ENCODE data around the gene AURKAIP1. TPM values are rescaled to one million over a fixed set of nuclear protein-coding genes. Genes with fewer than 3 reads are reported as not detected.
A peak's percentile ranks its signal among the peaks of the same experiment; 100 is the strongest.

Gene AURKAIP1
- total and polyA plus RNA-seq, 2 of the 4 experiments (the other 2 are of a cell fraction), result 45.7 to 107 TPM

GRCh38 chr1:1354271-1355247, 20.4 kb downstream of the AURKAIP1 start:
- no peak overlapping the region for H2BK20ac ChIP-seq (ENCODE audit: low read depth, low read length)
- H3K4me3 ChIP-seq (ENCODE audit: insufficient read depth, low read depth, low read length), result no peak overlapping the region; the same call in 1 of the 2 replicates
- POLR2A ChIA-PET (ENCODE audit: unreplicated experiment), result no interaction called here
- H3K9ac ChIP-seq (ENCODE audit: low read depth, low read length), result no peak overlapping the region
- peak overlapping the region; percentile 58 for H2AFZ ChIP-seq (replicated peaks; ENCODE audit: low read length, poor library complexity)
- in situ Hi-C loops (cut with MboI; ENCODE audit: low sequenced_read_pairs), result no loop called here
- peak overlapping the region; percentile 61 for H2AK9ac ChIP-seq (replicated peaks; ENCODE audit: low read depth, low read length, poor library complexity)
- no peaks in the 10 kb centered on the region for H3K9me3 ChIP-seq (ENCODE audit: control insufficient read depth, insufficient read depth, low read length)
- H4K20me1 ChIP-seq (ENCODE audit: insufficient read depth, low read length), result peaks cover 55% of the 10 kb centered on the region
- H3K27ac ChIP-seq (ENCODE audit: insufficient read depth, low read length), result no peak overlapping the region
- WGBS, 2 experiments (ENCODE audit: extremely low coverage in 2 of 2, insufficient read length in 1 of 2), result 79% methylated on average over 31 of the region's 116 CpGs; no CpG with 5 or more reads in 1 of the 2 experiments
- no peak overlapping the region for H4K8ac ChIP-seq (ENCODE audit: low read depth in 2 of 2, low read length in 2 of 2)
- H3K4me2 ChIP-seq (ENCODE audit: low read depth, low read length), result no peak overlapping the region; the same call in 1 of the 2 replicates
- no peak overlapping the region for H3K4ac ChIP-seq (ENCODE audit: low read depth, low read length)
- no peak overlapping the region for H2AK5ac ChIP-seq (ENCODE audit: low read depth, low read length)
- DNase-seq (no peak), ATAC-seq (ENCODE audit: low read depth) (no peak)
- no peaks in the 10 kb centered on the region for H3K9me1 ChIP-seq (ENCODE audit: insufficient read depth, low read length)
- no TSS peak for BruUV-seq (replicated peaks)
- H3K4me1 ChIP-seq (ENCODE audit: control insufficient read depth, insufficient read depth, low read length), result peaks cover 30% of the 10 kb centered on the region
- no peaks in the 10 kb centered on the region for H3K27me3 ChIP-seq (ENCODE audit: control insufficient read depth, insufficient read depth, low read length)
- intact Hi-C loops (cut with micrococcal nuclease), result loop anchor here (5.0 kb wide), 1 partner anchor 47 kb away; the partner anchor contains the start of genes ACAP3 and PUSL1
- no peak overlapping the region for H2BK5ac ChIP-seq (ENCODE audit: low read depth, low read length, poor library complexity, severe bottlenecking)
- H2BK15ac ChIP-seq (ENCODE audit: low read depth, low read length), result no peak overlapping the region
- H3K23ac ChIP-seq (ENCODE audit: low read depth, low read length), result no peak overlapping the region
- no peak overlapping the region for H2BK120ac ChIP-seq (ENCODE audit: low read depth, low read length)
- no peak overlapping the region for H4K91ac ChIP-seq (ENCODE audit: insufficient read depth, low read depth, low read length)
- H3K79me1 ChIP-seq (ENCODE audit: low read depth in 1 of 2, low read length in 2 of 2), result peaks cover 8 to 24% of the 10 kb centered on the region in 2 experiments; a peak in 3 of 4 replicates
- dilution Hi-C loops (cut with HindIII; ENCODE audit: low sequenced_read_pairs, unreplicated experiment), result no loop called here
- H3K36me3 ChIP-seq (ENCODE audit: control insufficient read depth, insufficient read depth, low read length), result peaks cover 39% of the 10 kb centered on the region
- no peak overlapping the region; the same call in 1 of the 2 replicates for H3K14ac ChIP-seq (replicated peaks; ENCODE audit: low read depth, low read length)
- no peak overlapping the region for H3K56ac ChIP-seq (ENCODE audit: extremely low read depth, insufficient read depth, low read length)
- no peak overlapping the region for H3K18ac ChIP-seq (ENCODE audit: low read depth, low read length)
- no peak overlapping the region for H4K5ac ChIP-seq (ENCODE audit: low read depth, low read length)
- CTCF ChIA-PET, result no interaction called here
- TF ChIP-seq RAD21 (IDR thresholded peaks at IDR 0.05; ENCODE audit: low read length) (no peak), CTCF (conservative IDR thresholded peaks at IDR 0.05; ENCODE audit: low read depth, low read length) (no peak), NFE2L2 (IDR thresholded peaks at IDR 0.05; ENCODE audit: low read depth, low read length) (no peak), MXI1 (IDR thresholded peaks at IDR 0.05; ENCODE audit: borderline replicate concordance, low read depth, low read length) (no peak), CHD1 (IDR thresholded peaks at IDR 0.05; ENCODE audit: low read depth, low read length) (no peak), RCOR1 (IDR thresholded peaks at IDR 0.05; ENCODE audit: insufficient replicate concordance, low read length) (no peak), MAFK (IDR thresholded peaks at IDR 0.05; ENCODE audit: low read depth, low read length) (no peak), CEBPB (IDR thresholded peaks at IDR 0.05; ENCODE audit: low read depth, low read length) (no peak), RFX5 (IDR thresholded peaks at IDR 0.05; ENCODE audit: low read depth, low read length) (no peak), BHLHE40 (IDR thresholded peaks at IDR 0.05; ENCODE audit: low read depth, low read length) (no peak), SMC3 (IDR thresholded peaks at IDR 0.05; ENCODE audit: low read depth, low read length) (no peak), ELK1 (IDR thresholded peaks at IDR 0.05; ENCODE audit: borderline replicate concordance, low read depth, low read length) (no peak), POLR2A (IDR thresholded peaks at IDR 0.05; ENCODE audit: low read depth, low read length) (no peak), USF2 (IDR thresholded peaks at IDR 0.05; ENCODE audit: low read depth, low read length) (no peak)
